ENCODE data around the gene HTRA3. TPM values are rescaled to one million over a fixed set of nuclear protein-coding genes. Genes with fewer than 3 reads are reported as not detected.

Gene HTRA3
- total and polyA plus RNA-seq, 2 experiments from 2014 or later: 1.3 to 3.6 TPM

- no peak for TF ChIP-seq ZNF462 (CRISPR knock-in tag; IDR thresholded peaks at IDR 0.05)
Observed at GRCh38 chr4:8245884-8246833, 23.4 kb upstream of the HTRA3 start (continued).

GRCh38 chr4:8247047-8247930 is 22.3 kb upstream of the HTRA3 start:
- Histone ChIP-seq H2AFZ (no peak overlapping the region), H4K20me1 (replicated peaks; ENCODE audit: insufficient read depth) (no peaks in the 10 kb centered on the region), H3K27ac (ENCODE audit: low read depth) (no peak overlapping the region), H3K4me1 (ENCODE audit: insufficient read depth) (no peaks in the 10 kb centered on the region), H3K79me2 (replicated peaks; ENCODE audit: insufficient read depth) (no peaks in the 10 kb centered on the region), H3K4me3 (no peak overlapping the region), H3K9me2 (ENCODE audit: insufficient read depth) (no peaks in the 10 kb centered on the region), H3F3A (replicated peaks; ENCODE audit: low read depth) (no peaks in the 10 kb centered on the region), H3K27me3 (ENCODE audit: insufficient read depth) (no peaks in the 10 kb centered on the region), H3K4me2 (no peak overlapping the region), H3K36me3 (ENCODE audit: insufficient read depth) (no peaks in the 10 kb centered on the region)
- H3K9me3 Mint-ChIP-seq: no peaks in the 10 kb centered on the region
- peaks cover 10% of the 10 kb centered on the region for H3K27me3 Mint-ChIP-seq (ENCODE audit: insufficient read depth, low read depth, poor library complexity)
- ATAC-seq (no peak), DNase-seq (ENCODE audit: low spot score) (no peak)
- peaks cover 5% of the 10 kb centered on the region; the same call in 1 of the 3 replicates for H3K4me1 Mint-ChIP-seq
- H3K27ac Mint-ChIP-seq: no peak overlapping the region
- TF ChIP-seq ETS1 (IDR thresholded peaks at IDR 0.05): no peak
- H3K4me3 Mint-ChIP-seq: no peak overlapping the region
- no peaks in the 10 kb centered on the region for H3K36me3 Mint-ChIP-seq (ENCODE audit: low read depth)
